SIG-M5 treated with dmso at 0.1 percent for 504 hours (cell line): ENCODE data around the gene SLC5A11.
"Not testable (repeated sequence)": the region's sequence is repeated elsewhere in the genome, so short reads cannot be mapped to it uniquely, and the experiment has no call there.

Experiments
- DNase-seq: peaks from one replicate; lab custom pipeline; 2025; ENCODE audit not compliant: unreplicated experiment; lab: John Stamatoyannopoulos, UW

SLC5A11 gene, protein sequence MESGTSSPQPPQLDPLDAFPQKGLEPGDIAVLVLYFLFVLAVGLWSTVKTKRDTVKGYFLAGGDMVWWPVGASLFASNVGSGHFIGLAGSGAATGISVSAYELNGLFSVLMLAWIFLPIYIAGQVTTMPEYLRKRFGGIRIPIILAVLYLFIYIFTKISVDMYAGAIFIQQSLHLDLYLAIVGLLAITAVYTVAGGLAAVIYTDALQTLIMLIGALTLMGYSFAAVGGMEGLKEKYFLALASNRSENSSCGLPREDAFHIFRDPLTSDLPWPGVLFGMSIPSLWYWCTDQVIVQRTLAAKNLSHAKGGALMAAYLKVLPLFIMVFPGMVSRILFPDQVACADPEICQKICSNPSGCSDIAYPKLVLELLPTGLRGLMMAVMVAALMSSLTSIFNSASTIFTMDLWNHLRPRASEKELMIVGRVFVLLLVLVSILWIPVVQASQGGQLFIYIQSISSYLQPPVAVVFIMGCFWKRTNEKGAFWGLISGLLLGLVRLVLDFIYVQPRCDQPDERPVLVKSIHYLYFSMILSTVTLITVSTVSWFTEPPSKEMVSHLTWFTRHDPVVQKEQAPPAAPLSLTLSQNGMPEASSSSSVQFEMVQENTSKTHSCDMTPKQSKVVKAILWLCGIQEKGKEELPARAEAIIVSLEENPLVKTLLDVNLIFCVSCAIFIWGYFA

DNA sequence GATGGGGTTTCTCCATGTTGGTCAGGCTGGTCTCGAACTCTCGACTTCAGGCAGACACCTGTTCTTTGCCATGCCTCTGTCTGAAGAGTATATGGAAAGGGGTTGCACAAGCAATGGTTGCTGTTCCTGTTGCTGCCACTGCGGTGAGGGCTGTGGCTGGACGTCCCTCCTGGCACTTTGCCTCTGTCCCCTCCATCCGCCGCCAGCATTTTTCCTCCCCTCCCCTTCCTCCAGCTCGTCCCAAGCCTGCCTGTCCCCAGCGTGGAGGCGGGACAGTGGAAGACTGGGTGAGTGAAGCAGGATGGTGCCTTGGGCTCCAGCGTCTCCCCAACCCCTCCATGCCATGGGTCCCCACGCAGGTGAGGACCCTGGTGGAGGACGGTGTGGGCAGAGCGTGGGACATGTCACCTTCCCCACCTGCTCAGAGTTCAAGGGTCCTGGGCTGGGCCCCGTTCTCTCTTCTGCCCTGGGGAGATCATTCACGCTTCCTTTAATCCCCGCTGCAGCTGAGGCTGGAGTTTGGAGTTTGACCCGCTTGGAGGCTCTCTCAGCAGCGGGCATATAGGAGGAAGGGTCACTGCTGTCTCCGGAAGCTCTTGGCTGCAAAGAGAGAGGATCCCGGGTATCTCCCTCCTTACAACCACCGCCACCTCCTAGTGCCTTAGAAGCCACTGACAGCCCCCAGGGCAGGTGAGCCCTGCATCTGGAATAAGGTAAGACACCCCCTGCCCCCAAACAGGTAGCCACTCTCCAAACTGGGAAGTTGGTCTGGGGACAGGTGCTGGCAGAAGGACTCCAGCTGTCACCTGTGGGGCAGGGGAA is at the start of gene SLC5A11:
SLC5A11 (plus strand) TSS at position 238 of the 822 bp plus-strand sequence. CDS start 12,681 bp downstream, outside the sequence.
- no peak for DNase-seq

DNA sequence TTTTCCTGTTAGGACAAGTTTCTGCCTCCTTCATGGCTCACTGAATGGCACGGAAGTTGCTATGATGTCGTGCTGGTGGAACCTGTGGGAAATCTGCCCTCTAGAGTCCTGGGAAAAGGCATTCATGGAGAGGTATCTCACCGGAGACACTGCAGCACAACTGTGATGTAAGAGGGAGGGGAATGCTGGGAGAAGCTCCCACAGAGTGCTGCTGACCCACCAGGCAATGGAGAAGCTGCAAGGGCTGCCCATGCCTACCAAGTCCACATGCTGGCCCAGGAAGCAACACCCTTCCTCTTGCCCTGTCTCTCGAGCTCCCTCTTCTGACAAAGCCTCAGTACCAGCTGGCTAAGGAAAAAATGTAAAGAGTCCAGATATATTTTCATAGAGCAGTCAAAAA is 45.2 kb upstream of the SLC5A11 start:
- DNase-seq: peak; percentile 23

DNA sequence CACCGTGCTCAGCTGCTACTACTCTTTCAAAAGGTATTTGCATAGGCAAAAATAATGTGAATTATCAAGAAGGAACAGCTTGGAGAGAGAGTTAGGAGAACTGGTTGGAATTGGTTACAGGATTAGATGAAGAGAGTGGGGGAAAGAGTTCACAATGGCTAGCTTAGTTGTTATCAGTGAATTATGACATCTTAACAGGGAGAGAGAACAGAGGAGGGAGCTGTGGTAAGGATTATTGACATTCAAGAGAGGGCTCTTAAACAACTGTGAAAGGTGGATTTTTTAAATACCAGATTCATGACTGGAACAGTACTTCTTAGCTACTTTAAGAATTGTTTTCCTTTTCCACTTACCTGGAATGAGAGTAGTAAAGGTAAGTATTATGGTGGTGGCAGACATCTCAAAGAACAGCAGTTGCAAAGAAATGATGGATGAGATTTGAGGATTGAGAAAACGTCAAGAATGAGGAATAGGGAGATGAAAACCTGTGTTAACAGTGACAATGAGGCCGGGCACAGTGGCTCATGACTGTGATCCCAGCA is 43.9 kb upstream of the SLC5A11 start:
- DNase-seq: no peak

DNA sequence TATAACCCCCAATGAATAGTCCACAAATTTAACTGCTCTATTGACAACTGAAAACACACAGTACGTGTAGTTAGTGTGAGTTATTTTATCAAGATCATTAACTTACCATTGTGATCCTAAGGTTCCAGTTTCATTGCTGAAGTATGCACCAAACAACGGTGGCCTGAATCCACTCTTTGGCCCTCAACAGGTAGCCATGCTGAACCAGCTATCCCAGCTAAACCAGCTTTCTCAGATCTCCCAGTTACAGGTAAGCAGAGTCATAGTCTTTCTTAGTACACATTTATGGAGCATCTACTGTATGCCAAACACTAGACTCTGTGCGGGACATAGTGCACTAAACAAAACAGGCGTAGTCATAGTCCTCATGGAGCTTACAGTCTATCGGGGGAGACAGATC is 40.3 kb upstream of the SLC5A11 start:
- DNase-seq: no peak

DNA sequence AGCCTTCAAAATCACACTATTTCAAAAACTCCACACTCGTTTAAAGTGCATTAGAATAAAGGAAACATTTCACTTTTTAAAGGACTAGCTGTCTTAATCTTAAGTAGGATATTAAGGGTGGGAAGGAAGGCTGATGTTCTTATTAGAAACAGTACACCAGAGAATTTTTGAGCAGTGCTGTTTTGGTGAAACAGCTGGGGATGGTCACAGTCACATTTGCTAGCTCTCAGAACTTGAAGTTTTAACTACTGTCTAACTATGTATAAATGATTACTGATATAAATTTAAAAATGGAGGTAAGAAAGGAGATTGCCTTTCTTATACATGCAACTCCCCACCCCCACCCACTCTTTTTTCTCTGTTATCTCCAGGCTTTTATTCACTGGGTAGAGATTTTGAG is 38.5 kb upstream of the SLC5A11 start:
- no peak for DNase-seq

DNA sequence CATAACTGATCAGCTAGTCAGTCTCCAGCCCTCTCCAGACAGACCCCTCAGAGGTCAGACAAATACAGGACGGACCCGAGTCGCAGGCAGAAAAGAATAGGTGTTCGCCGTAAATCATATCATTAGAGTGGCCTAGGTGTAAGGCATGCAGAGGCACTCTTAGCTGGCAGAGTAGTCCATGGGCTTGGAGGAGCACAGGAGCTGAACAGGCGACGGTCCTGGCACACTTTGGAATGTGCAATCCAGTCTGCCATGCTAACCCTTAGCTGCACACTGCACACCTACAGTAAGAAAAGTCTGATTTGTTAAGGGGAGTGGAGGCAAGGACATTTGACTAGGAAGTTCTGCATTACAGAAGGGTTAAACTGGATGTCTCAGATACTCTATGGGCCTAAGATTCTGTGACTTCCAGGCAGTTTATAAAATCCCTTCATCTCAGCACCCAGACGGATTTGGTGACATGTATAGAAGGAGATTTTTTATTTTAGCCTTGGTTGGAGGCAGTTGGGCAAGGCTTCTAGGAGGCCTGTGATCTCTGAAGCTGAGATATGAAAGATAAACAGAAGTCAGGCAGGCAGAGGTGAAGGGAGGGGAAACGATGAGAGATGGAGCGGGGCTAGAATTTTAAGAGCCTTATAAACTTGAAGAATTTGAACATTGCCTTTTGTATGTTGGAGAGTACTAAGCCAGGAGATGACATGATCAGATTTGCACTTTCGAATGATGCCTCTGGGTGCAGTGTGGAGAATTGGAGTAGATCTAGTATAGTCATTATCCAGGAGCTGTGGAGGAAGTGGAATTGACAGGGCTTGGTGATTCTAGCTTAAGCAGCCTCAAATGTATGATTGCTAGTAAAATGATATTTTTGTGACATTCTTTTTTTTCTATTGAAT is 34.6 kb upstream of the SLC5A11 start:
- no peak for DNase-seq

DNA sequence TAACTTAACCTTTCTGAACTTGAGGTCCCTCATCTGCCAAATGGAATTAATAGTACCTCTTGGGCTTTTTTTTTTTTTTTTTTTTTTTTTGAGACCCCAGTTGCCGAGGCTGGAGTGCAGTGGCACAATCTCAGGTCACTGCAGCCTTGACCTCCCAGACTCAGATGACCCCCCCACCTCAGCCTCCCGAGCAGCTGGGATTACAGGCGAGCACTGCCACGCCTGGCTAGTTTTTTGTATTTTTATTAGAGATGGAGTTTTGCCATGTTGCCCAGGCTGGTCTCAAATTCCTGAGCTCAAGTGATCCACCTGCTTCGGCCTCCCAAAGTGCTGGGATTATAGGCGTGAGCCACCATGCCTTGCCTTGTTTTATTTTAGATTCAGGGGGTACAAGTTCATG is 33.0 kb upstream of the SLC5A11 start:
- not testable (repeated sequence) for DNase-seq

DNA sequence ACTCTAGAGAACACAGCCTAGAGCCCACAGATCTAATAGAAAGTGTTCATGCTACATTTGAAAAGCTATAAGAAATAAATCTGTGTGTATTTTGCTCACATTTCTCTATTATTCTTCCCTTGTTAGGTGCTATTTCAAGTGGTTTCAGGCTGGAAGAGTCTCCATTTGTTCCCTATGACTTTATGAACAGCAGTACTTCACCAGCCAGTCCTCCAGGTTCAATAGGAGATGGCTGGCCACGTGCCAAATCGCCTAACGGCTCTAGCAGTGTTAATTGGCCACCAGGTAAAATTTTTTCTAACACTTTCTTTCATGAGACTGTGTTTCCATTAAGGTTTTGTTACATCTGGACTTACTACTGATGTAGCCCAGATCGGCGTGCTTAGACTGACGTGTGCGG is 30.7 kb upstream of the SLC5A11 start:
- no peak for DNase-seq

DNA sequence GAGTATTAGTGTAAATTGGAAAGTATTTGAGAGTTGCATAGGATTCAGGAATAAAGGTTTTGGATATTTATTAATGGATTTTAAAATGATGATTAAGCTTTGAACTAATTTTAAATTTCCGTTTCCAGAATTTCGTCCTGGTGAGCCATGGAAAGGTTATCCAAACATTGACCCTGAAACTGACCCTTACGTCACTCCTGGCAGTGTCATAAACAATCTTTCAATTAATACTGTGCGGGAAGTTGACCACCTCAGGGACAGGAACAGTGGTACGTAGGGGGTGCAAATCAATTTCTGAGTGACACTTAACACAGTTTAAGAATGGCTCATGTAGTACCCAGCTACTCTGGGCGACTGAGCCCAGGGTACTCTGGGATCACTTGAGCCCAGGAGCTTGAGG is 29.1 kb upstream of the SLC5A11 start:
- no peak for DNase-seq

DNA sequence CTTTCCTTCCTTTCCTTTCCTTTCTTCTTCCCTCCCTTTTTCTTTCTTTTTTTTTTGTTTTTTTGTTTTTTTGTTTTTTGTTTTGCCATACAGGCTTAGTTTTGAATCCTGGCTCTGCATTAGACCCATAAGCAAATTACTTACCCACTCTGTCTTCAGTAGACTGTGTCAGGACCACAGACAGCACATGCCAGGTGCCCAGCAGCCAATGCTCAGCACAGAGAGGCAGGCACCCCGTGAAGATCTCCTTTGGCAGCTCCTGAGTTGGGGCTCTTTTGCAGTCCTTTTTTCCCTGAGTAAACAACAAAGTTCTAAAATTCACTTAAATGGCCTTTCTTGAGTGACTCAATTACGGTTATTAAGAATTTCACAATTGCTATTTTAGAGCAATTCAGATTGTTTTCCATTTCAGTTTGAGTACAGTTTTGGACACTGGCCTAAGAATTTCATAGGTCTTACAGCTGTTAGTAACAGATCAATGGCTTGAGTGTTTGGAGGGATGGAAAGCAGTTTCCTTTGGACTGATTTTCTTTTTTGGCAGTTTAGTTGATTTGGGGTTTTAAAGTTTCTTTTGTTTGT is 26.2 kb upstream of the SLC5A11 start:
- no peak for DNase-seq

DNA sequence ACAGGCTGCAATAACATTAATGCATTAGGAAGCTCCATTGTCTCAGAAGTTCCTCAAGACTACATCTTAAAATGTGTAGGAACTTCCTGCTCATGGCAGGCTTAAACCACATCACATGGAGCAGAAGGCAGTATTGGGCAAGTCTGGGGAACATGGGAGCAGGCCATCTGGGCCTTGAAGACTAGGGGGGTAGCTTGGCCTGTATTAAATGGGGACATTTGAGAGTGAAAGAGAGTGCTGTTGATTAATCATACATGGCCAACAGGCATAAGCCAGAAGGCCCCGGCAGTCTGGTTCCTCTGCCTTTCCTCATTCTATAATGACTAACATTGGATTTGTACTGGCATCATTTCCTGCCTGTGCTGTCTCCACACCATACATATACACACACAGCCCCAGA is 25.2 kb upstream of the SLC5A11 start:
- DNase-seq: no peak

DNA sequence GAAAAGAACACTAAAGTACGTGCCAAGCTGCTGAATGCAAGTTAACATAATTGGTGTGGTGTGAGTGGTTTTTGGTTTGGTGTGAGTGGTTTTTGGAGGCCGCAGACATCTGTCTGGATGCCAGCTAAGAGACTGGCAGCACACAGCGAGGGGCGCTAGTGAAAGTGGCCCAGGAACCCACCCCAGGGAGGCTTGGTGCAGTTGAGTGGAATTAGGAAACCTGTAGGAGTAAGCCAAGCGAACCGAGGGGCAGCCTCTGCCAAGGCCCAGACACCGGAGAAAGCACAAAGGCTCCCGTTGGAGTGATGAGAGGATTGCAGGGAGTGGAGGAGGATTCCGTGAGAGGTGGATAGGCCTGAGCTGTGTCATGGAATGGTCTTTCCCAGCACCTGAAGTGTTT is 24.6 kb upstream of the SLC5A11 start:
- DNase-seq: no peak

DNA sequence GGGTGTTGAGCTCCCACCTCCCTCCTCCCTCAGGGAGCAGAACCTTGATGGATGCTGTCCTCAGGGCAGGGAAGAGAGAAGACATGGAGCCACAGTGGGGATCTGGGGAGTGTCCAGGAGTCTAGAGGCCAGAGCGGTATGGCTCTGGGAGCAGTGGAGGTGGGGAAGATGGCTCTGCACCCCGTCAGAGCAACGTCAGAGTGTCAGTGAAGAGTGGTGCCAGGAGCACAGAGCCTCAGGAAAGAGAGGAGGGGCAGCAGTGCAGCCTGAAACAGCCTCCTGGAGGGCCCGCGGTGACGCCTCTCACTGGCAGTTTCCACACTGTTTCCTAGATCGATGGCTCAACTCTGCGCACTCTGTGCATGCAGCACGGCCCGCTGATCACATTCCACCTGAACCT is 23.2 kb upstream of the SLC5A11 start:
- DNase-seq: no peak

DNA sequence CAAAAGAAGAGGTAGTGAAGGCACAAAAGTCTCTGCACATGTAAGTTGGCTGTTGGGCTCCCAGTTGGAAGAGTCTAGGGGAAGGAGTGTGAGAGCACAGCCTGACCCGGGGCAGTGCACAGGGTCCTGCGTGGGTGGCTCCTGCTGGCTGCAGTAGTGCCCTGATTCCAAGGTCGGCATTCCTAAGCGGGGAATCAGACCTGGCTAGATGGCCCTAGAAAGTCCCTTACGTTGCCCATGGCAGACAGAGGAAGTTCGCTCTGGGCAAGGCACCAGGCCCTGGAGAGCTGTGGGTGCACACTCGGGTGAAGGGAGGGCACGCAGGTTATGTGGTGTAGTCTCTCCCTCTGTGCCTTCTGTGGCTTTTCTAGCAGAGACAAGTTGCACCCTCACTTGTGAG is 22.8 kb upstream of the SLC5A11 start:
- DNase-seq: no peak

DNA sequence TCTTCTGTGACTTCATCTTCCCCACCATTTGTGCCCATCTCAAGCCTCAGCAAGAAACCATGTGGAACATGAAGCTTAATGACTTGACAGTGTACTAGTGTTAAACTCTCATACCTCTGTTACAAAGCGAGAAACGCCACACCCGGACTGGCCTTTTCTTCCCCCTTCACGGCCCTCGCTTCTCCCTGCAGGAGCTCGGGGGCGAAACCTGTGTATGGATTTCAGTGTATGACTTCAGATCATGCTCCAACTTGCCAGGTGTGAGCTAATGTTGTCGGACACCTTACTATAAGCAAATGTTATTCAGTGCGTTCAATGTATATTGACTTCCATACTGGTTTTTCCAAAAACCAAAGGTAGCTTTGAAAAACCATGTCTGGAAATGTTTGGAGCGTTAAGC is 20.1 kb upstream of the SLC5A11 start:
- no peak for DNase-seq

DNA sequence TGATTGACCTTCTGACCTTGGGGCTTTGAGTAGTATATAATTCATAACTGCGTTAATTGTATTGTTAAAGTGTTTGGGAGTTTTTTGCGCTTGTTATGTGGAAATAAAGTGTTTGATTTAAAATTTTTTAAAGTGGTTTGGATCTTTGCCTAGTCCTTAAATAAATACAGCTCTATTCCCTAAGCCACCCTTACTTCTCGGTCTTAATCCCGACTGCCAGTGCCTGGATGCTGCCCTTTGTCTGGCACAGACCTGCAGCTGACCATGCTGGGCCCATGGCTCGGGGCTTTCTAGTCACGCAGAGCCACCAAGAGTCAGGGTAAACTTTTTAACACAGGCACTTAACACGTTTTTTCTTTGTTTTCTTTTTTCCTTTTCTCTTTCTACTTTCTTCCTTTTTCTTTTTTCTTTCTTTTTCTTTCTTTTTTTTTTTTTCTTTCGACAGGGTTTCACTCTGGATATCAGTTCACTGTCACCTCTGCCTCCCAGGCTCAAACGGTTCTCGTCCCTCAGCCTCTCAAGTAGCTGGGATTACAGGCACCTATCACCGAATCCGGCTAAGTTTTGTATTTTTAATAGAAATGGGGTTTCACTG is 19.6 kb upstream of the SLC5A11 start:
- DNase-seq: no peak

DNA sequence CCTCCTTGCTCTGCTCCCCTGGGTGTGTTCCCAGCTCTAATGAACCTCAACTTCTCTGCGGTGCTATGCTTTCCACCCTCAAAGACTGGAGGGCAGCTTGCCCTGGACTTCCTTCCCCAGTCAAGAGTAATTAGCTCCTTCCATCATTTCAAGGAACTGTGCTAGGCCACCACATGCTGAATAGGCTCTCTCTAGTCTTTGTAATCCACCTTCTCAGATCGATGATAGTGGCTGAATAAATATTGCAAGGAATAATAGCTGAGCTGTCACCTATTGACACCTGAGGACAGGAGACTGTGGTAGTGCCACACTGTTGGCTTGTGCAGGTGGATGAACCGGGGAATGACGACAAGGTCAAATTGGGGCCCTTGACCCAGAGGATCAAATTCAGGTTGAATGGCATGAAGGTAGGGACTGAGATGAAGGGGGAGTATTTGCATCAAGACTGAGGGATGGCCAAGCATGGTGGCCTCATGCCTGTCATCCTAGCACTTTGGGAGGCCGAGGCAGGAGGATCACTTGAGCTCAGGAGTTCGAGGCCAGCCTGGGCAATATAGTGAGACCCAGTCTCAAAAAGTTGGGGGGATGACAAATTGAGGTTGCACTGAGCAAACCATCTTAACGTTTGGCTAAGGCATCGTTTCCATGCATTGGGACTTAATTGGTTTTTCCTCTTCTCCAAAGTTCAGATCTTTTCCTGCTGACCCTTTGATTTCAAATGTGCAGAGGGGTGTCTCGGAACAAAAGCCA is 18.8 kb upstream of the SLC5A11 start:
- no peak for DNase-seq

DNA sequence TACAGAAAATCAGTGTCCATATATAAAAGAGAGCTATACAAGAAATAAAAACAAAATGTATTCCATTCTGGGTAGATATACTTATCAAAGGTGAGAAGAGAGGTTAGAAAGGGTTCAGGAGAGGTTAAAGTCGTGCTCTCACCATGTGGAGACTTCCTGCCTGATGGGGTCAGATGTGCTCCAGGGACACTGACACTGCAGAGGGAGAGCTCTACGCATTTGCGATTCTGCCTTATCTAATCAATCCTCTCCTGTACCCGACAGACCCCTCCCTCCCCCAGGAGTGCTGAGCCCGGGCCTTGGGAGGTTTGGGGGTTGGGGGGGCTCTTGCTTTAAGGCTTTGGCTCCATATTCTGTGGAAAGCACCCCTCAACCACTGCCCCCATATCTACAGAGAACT is 16.6 kb upstream of the SLC5A11 start:
- no peak for DNase-seq

DNA sequence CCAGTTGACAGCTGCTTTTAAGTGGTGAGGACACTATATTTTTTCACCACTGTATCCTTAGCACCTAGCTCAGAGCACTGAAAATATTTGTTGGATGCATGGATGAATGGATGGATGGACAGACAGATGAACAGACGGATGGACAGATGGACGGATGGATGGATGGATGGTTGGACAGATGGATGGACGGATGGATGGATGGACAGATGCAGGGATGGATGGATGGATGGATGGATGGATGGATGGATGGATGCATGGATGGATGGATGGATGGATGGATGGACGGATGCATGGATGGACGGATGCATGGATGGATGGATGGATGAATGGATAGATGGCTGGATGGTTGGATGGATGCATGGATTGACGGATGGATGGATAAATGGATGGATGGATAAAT is 12.4 kb upstream of the SLC5A11 start:
- DNase-seq: no peak
